ENCODE measurements around the gene SCAPER. TPM values are rescaled to one million over a fixed set of nuclear protein-coding genes. Genes with fewer than 3 reads are reported as not detected.
"Not testable (repeated sequence)": the region's sequence is repeated elsewhere in the genome, so short reads cannot be mapped to it uniquely, and the experiment has no call there.

The SCAPER gene
- total and polyA plus RNA-seq, 10 donors, result 3.9 to 53.3 (median 34.0) TPM

DNA sequence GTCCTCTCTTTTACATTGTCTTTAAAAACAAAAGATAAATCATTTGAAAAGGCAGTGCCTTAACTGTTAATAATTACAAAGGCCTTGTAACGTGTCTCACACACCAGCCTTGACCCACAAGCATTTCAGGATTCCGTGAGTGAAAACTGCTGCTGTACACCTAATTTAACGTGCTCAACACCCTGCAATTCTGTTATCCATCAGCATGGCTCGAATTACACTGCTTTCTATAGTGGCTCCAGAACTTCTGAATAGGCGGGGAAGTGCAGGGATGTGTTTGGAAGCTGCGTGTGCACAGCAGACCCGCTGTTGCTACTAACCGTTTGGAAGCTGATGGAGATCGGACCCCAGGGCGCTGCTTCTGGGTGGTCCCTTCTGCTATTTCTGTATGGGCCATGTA, 584.0 kb downstream of the SCAPER start:
- DNase-seq, result no peak
- Histone ChIP-seq H3K27me3 (replicated peaks in 1 of 7) (peaks cover 0 to 55% (median 5%) of the 10 kb centered on the region in 7 donors), H3K4me3 (no peak overlapping the region), H3K4me1 (no peaks in the 10 kb centered on the region), H3K27ac (no peak overlapping the region), H3K9me3 (no peaks in the 10 kb centered on the region), H3K36me3 (no peaks in the 10 kb centered on the region)
- TF ChIP-seq, protein P1, sequence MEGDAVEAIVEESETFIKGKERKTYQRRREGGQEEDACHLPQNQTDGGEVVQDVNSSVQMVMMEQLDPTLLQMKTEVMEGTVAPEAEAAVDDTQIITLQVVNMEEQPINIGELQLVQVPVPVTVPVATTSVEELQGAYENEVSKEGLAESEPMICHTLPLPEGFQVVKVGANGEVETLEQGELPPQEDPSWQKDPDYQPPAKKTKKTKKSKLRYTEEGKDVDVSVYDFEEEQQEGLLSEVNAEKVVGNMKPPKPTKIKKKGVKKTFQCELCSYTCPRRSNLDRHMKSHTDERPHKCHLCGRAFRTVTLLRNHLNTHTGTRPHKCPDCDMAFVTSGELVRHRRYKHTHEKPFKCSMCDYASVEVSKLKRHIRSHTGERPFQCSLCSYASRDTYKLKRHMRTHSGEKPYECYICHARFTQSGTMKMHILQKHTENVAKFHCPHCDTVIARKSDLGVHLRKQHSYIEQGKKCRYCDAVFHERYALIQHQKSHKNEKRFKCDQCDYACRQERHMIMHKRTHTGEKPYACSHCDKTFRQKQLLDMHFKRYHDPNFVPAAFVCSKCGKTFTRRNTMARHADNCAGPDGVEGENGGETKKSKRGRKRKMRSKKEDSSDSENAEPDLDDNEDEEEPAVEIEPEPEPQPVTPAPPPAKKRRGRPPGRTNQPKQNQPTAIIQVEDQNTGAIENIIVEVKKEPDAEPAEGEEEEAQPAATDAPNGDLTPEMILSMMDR (IDR thresholded peaks at IDR 0.05 in 8 of 11, conservative IDR thresholded peaks at IDR 0.05 in 3 of 11), result no peak
- 66 to 87% (median 73%) methylated on average over 10 of the region's 10 CpGs for WGBS, 5 donors
- intact Hi-C loops (cut with DNase I; ENCODE audit: low total_unique reads), result no loop called here

DNA sequence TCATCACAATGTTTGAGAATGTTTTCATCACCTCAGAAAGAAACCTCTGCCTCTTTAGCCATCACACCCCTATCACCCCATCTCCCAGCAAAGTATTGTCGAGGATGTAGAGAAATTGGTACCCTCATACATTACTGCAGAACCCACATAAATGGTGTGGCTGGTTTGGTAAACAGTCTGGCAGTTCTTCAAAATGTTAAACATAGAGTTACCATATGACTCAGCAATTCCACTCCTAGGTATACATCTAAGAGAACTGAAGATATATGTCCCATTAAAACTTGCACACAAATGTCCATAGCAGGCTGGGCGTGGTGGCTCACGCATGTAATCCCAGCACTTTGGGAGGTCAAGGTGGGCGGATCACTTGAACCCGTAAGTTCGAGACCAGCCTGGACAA, 585.1 kb downstream of the SCAPER start:
- H3K4me3 ChIP-seq, result no peak overlapping the region
- 78 to 83% (median 81%) methylated on average over 6 of the region's 6 CpGs for whole genome bisulfite sequencing, 5 donors
- no peak for DNase-seq

DNA sequence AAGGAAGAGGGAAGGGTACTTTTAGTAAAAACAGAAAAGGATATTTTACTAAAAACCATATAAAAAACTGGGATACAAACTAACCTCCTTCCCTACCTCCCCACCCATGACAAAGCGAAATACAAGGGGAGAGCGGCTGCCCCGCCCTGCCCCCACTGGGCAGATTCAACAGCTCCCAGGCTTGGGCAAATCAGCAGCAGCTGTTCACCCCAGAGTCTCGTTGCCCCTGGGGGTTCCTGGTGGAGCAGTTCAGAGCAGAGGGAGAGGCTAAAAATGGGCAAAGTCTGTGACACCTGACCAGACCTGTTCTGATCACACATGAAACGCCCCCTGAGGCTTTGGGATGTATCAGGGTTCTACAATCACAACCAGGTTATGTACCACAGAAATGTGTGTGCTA, 591.4 kb downstream of the SCAPER start:
- Histone ChIP-seq H3K9me3 (no peaks in the 10 kb centered on the region), H3K27ac (no peak overlapping the region), H3K27me3 (replicated peaks in 1 of 7) (no peaks in the 10 kb centered on the region), H3K4me1 (peaks cover 12 to 33% (median 20%) of the 10 kb centered on the region in 6 donors), H3K36me3 (no peaks in the 10 kb centered on the region), H3K4me3 (no peak overlapping the region)
- intact Hi-C loops (cut with DNase I; ENCODE audit: low total_unique reads), result no loop called here
- DNase-seq, result no peak
- TF ChIP-seq, protein P1 (IDR thresholded peaks at IDR 0.05 in 8 of 11, conservative IDR thresholded peaks at IDR 0.05 in 3 of 11), result no peak
- TF ChIP-seq POLR2A (IDR thresholded peaks at IDR 0.05) (no peak), POLR2AphosphoS5 (IDR thresholded peaks at IDR 0.05) (no peak)
- WGBS, 5 donors, result 71 to 83% (median 81%) methylated on average over 5 of the region's 5 CpGs

More for the DNA sequence above, 585.1 kb downstream of the SCAPER start:
- Histone ChIP-seq H3K36me3 (no peaks in the 10 kb centered on the region), H3K27me3 (replicated peaks in 1 of 7) (peaks cover 0 to 43% (median 3%) of the 10 kb centered on the region in 7 donors), H3K27ac (no peak overlapping the region), H3K4me1 (no peaks in the 10 kb centered on the region), H3K9me3 (no peaks in the 10 kb centered on the region)
- TF ChIP-seq, protein P1 (IDR thresholded peaks at IDR 0.05 in 8 of 11, conservative IDR thresholded peaks at IDR 0.05 in 3 of 11), result no peak
- TF ChIP-seq POLR2A (IDR thresholded peaks at IDR 0.05) (no peak), POLR2AphosphoS5 (IDR thresholded peaks at IDR 0.05) (no peak)
- intact Hi-C loops (cut with DNase I; ENCODE audit: low total_unique reads), result no loop called here

DNA sequence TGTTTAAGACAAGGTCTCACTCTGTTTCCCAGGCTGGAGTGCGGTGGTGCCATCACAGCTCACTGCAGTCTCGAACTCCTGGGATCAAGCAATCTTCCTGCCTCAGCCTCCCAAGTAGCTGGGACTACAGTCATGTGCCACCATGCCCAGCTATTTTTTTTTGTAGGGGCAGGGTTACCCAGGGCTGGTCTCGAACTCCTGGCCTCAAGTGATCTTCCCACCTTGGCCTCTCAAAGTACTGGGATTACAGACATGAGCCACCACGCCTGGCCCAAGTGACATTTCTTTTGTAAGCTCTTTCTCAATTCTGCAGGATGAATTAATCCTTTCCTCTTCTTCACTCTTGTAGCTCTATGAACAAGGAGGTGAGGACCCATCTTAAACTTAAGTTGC, 592.0 kb downstream of the SCAPER start:
- intact Hi-C loops (cut with DNase I; ENCODE audit: low total_unique reads); H3K4me3 ChIP-seq; H3K27me3 ChIP-seq (replicated peaks in 1 of 7); DNase-seq; H3K9me3 ChIP-seq; H3K36me3 ChIP-seq: not testable (repeated sequence)
- WGBS, 5 donors, result 75 to 88% (median 78%) methylated on average over 4 of the region's 4 CpGs
- Histone ChIP-seq H3K4me1 (peaks cover 12 to 39% (median 21%) of the 10 kb centered on the region in 6 donors), H3K27ac (peak overlapping the region in 3 of 8 donors; percentile 87 to 92 (median 89))
